GM18861 (cell line): ENCODE results near the gene MUL1.

Experiments used
- ATAC-seq: cut with Tn5 transposase; IDR thresholded peaks from one replicate; pipeline ENCODE4 v1.9.1; 2021; ENCODE audit not compliant: unreplicated experiment

Gene MUL1

GRCh38 chr1:20486457-20487235 is 21.3 kb downstream of the MUL1 start:
- no peak for ATAC-seq

- no peak for ATAC-seq
These were observed 22.2 kb downstream of the MUL1 start, which contains the start of gene CAMK2N1 for GRCh38 chr1:20485527-20486456. Gene CAMK2N1, minus strand, starts transcription at chr1:20486210. Its CDS starts 831 bp downstream, at chr1:20485379.

- ATAC-seq, result no peak
These were observed 23.2 kb downstream of the MUL1 start for GRCh38 chr1:20484519-20485462.

- no peak for ATAC-seq
These were observed 24.0 kb downstream of the MUL1 start for GRCh38 chr1:20483833-20484518.

GRCh38 chr1:20483098-20483832 is 24.7 kb downstream of the MUL1 start:
- no peak for ATAC-seq

- no peak for ATAC-seq
These were observed 26.1 kb downstream of the MUL1 start for GRCh38 chr1:20481643-20482498.

- ATAC-seq, result no peak
These were observed 26.9 kb downstream of the MUL1 start for GRCh38 chr1:20480951-20481617.

- no peak for ATAC-seq
These were observed 27.6 kb downstream of the MUL1 start for GRCh38 chr1:20480243-20480944.

- no peak for ATAC-seq
These were observed 28.1 kb downstream of the MUL1 start for GRCh38 chr1:20479840-20480239.

- no peak for ATAC-seq
These were observed 29.8 kb downstream of the MUL1 start for GRCh38 chr1:20478057-20478635.

GRCh38 chr1:20477348-20478056 is 30.4 kb downstream of the MUL1 start:
- no peak for ATAC-seq

- ATAC-seq, result no peak
These were observed 31.5 kb downstream of the MUL1 start for GRCh38 chr1:20476265-20477038.

- ATAC-seq, result no peak
These were observed 33.0 kb downstream of the MUL1 start for GRCh38 chr1:20474996-20475395.

GRCh38 chr1:20474333-20474975 is 33.5 kb downstream of the MUL1 start:
- no peak for ATAC-seq

- ATAC-seq, result no peak
These were observed 34.1 kb downstream of the MUL1 start for GRCh38 chr1:20473894-20474293.
